Measurements from ENCODE around the gene KREMEN1.

Gene KREMEN1

DNA sequence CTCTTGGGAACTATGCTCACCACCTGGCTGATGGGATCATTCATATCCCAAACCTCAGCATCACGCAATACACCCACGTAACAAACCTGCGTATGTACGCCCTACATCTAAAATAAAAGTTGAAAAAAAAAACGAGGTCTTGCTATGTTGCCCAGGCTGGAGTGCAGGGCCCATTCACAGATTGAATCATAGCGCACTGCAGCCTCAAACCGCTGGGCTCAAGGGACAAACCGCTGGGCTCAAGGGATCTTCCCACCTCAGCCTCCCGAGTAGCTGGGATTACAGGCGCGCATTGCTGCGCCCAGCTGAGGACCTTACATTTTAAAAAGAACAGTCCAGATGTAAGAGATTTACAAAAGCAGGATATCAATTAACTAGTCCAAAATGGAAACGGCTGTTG lies 91.0 kb downstream of the KREMEN1 start:
- Histone ChIP-seq H3K27ac (ENCODE audit: insufficient read depth, low read depth, low read length, poor library complexity, severe bottlenecking) (no peak overlapping the region), H3K27me3 (ENCODE audit: control insufficient read depth, insufficient read depth, low read length, poor library complexity, severe bottlenecking) (no peaks in the 10 kb centered on the region), H3K36me3 (ENCODE audit: control insufficient read depth, insufficient read depth, low read length) (no peaks in the 10 kb centered on the region), H3K4me3 (ENCODE audit: insufficient read depth, low read depth, low read length) (no peak overlapping the region), H3K4me1 (ENCODE audit: control insufficient read depth, insufficient read depth, low read length) (no peaks in the 10 kb centered on the region), H3K9me3 (ENCODE audit: control insufficient read depth, low read length) (no peaks in the 10 kb centered on the region)
- 89 to 91% methylated on average over 13 of the region's 13 CpGs for WGBS, 2 experiments

DNA sequence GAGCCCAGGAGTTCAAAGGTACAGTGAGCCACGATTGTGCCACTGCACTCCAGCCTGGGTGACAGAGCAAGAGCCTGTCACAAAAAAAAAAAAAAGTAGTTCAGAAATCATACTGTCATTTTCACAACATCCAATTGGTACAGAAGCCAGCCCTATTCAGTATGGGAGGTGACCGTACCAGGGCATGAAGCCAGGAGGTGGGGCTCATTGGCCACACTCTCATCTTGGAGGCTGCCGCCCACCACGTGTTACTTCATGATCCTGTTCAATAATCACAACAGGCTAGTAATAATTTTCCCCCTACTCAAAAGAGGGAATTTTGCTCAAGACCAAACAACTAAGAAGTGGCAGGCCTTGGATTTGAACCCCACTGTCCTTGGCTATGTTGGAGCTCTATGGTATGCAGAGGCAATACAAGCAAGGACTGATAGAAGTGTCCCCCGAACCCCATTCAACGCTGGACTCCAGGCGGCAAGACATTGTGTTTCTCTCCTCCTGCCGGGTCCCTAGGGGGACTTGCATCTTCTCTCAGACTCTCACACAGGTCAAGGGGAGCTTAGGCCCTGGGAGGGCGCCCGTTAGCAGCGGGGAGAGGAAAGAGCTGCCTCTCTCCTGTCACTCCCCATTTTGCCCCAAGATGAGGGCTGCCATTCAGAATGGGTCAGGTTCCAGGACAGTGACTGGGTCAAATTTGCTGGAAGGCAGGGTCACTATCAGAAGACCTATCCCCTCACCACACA lies 92.7 kb downstream of the KREMEN1 start:
- Histone ChIP-seq H3K4me3 (ENCODE audit: insufficient read depth, low read depth, low read length) (no peak overlapping the region), H3K9me3 (ENCODE audit: control insufficient read depth, low read length) (no peaks in the 10 kb centered on the region), H3K36me3 (ENCODE audit: control insufficient read depth, insufficient read depth, low read length) (no peaks in the 10 kb centered on the region), H3K27ac (ENCODE audit: insufficient read depth, low read depth, low read length, poor library complexity, severe bottlenecking) (no peak overlapping the region), H3K27me3 (ENCODE audit: control insufficient read depth, insufficient read depth, low read length, poor library complexity, severe bottlenecking) (no peaks in the 10 kb centered on the region), H3K4me1 (ENCODE audit: control insufficient read depth, insufficient read depth, low read length) (no peaks in the 10 kb centered on the region)
- 88 to 92% methylated on average over 11 of the region's 11 CpGs for WGBS, 2 experiments

DNA sequence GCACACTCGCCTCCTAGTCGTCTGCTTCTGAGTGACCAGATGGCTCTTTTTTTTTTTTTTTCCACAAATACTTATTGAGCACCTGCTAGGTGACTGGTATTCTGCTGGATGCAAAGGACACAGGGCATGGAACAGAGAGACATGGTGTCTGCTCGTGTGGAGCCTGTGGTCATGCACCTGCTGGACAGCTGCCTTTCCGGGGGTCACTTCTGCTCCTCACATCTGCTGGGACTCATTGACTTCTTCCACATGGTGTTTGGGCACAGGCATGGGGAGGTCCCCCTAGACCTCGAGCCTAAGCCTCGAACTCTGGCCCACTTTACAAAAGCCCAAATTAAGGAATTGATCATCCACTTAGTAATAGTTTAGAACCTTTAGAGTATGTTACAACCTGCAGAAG lies 93.3 kb downstream of the KREMEN1 start:
- no peak overlapping the region for H3K27ac ChIP-seq (ENCODE audit: insufficient read depth, low read depth, low read length, poor library complexity, severe bottlenecking)
- 93 to 97% methylated on average over 6 of the region's 6 CpGs for WGBS, 2 experiments
- no peaks in the 10 kb centered on the region for H3K4me1 ChIP-seq (ENCODE audit: control insufficient read depth, insufficient read depth, low read length)
- H3K36me3 ChIP-seq (ENCODE audit: control insufficient read depth, insufficient read depth, low read length), result no peaks in the 10 kb centered on the region
- no peaks in the 10 kb centered on the region for H3K9me3 ChIP-seq (ENCODE audit: control insufficient read depth, low read length)
- H3K4me3 ChIP-seq (ENCODE audit: insufficient read depth, low read depth, low read length), result no peak overlapping the region
- H3K27me3 ChIP-seq (ENCODE audit: control insufficient read depth, insufficient read depth, low read length, poor library complexity, severe bottlenecking), result no peaks in the 10 kb centered on the region

DNA sequence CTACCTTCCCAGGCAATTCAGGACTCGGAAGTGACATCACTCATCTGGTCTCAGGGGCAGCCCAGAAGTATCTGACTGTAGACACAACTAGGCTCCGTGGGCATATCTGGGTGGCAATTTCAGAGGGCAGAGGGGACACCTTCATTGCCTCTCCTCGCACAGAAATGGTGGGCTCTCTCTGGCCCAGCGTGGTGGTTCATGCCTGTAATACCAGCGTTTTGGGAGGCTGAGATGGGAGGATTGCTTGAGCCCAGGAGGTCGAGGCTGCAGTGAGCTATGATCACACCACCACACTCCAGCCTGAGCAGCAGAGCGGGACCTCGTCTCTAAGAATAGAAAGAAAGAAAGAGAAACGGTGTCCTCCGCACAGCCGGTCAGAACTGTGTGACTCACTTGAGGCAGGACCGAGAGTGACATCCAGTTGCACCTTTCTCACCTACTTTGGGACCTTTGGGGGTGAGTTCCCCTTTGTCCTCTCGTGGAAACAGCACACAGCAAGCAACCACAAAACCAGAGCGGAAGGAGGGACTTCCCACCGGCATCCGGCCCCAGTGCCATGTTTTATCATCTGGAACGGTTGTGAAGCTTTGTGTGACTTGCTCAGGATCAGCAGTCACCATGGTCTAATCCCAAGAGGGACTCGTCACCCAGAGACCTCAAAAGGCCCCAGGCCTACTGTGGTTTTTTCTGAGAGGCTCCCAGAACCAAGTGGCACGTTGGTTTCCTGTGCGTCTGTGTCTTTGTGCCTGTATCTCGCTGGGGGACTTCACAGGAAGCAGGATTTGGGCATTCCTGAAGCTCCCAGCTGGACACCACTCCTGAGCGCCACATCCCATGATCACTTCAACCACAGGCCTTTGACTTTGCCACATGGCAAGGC lies 94.4 kb downstream of the KREMEN1 start:
- Histone ChIP-seq H3K36me3 (ENCODE audit: control insufficient read depth, insufficient read depth, low read length) (no peaks in the 10 kb centered on the region), H3K27me3 (ENCODE audit: control insufficient read depth, insufficient read depth, low read length, poor library complexity, severe bottlenecking) (no peaks in the 10 kb centered on the region), H3K4me3 (ENCODE audit: insufficient read depth, low read depth, low read length) (no peak overlapping the region), H3K9me3 (ENCODE audit: control insufficient read depth, low read length) (no peaks in the 10 kb centered on the region), H3K27ac (ENCODE audit: insufficient read depth, low read depth, low read length, poor library complexity, severe bottlenecking) (no peak overlapping the region), H3K4me1 (ENCODE audit: control insufficient read depth, insufficient read depth, low read length) (no peaks in the 10 kb centered on the region)
- 92% methylated on average over 22 of the region's 22 CpGs for WGBS, 2 experiments

DNA sequence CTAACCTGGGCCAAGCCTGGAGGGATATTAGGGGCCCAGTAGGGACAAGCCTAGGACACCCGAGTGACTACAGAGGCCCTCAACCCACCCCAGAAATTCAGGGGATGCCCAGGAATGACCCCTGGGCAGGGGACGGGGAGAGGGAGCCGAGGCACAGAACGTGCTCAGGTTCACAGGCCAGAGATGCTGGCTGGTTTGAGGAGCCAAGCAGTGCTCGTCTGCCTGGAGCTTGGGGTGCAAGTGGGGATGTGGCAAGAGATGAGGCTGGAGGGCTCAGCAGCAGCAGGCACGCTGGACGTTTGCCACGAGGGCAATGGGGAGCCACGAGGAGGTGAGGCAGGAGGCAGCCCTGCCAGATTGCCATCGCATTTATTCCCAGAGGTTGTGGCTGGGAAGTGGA lies 98.9 kb downstream of the KREMEN1 start:
- Histone ChIP-seq H3K4me3 (ENCODE audit: insufficient read depth, low read depth, low read length) (no peak overlapping the region), H3K27ac (ENCODE audit: insufficient read depth, low read depth, low read length, poor library complexity, severe bottlenecking) (no peak overlapping the region), H3K27me3 (ENCODE audit: control insufficient read depth, insufficient read depth, low read length, poor library complexity, severe bottlenecking) (no peaks in the 10 kb centered on the region), H3K36me3 (ENCODE audit: control insufficient read depth, insufficient read depth, low read length) (no peaks in the 10 kb centered on the region), H3K9me3 (ENCODE audit: control insufficient read depth, low read length) (no peaks in the 10 kb centered on the region), H3K4me1 (ENCODE audit: control insufficient read depth, insufficient read depth, low read length) (no peaks in the 10 kb centered on the region)
- 85 to 92% methylated on average over 9 to 10 of the region's 10 CpGs for WGBS, 2 experiments

DNA sequence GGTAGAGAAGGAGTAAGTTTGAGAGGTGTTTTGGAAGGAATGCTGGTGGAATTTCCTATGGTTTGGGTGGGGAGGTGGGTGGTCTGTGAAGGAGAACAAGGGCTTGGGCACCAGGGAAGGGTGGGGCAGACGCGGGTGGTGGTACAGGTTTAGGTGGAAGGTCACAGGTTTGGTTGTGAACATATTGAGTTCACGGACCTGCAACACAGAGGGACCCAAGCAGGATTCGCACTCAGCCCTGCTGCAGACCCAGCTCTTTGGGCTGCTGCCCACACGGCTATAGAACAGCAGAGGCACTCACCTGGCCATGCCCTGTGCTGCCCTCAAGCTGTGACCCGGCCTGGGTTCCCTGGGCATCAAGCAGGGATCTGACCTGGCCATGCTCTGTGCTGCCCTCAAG lies 99.4 kb downstream of the KREMEN1 start:
- no peaks in the 10 kb centered on the region for H3K4me1 ChIP-seq (ENCODE audit: control insufficient read depth, insufficient read depth, low read length)
- no peaks in the 10 kb centered on the region for H3K27me3 ChIP-seq (ENCODE audit: control insufficient read depth, insufficient read depth, low read length, poor library complexity, severe bottlenecking)
- no peak overlapping the region for H3K27ac ChIP-seq (ENCODE audit: insufficient read depth, low read depth, low read length, poor library complexity, severe bottlenecking)
- 93% methylated on average over 6 of the region's 6 CpGs for WGBS, 2 experiments
- H3K4me3 ChIP-seq (ENCODE audit: insufficient read depth, low read depth, low read length), result no peak overlapping the region
- H3K36me3 ChIP-seq (ENCODE audit: control insufficient read depth, insufficient read depth, low read length), result no peaks in the 10 kb centered on the region
- H3K9me3 ChIP-seq (ENCODE audit: control insufficient read depth, low read length), result no peaks in the 10 kb centered on the region

DNA sequence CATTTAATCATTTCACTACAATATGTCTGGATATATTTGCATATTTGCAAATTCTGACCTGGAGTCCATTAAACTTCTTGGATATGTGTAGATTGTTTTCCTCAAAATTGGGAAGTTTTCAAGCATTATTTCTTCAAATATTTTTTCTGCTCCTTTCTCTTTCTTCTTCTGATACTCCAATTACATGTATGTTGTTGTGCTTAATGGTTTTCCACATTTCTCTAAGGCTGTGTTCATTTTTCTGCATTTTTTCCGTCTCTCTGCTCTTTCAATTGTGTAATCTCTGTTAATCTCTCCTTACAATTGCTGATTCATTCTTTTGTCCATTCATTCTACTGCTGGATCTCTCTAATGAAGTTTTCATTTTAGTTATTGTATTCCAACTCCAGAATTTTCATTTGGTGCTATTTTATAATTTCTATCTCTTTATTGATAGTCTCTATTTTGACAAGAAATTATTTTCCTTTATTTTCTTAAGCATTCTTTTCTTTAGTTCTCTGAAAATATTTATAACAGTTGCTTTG lies 102.5 kb downstream of the KREMEN1 start:
- Histone ChIP-seq H3K4me3 (ENCODE audit: insufficient read depth, low read depth, low read length) (no peak overlapping the region), H3K36me3 (ENCODE audit: control insufficient read depth, insufficient read depth, low read length) (no peaks in the 10 kb centered on the region), H3K27ac (ENCODE audit: insufficient read depth, low read depth, low read length, poor library complexity, severe bottlenecking) (no peak overlapping the region), H3K27me3 (ENCODE audit: control insufficient read depth, insufficient read depth, low read length, poor library complexity, severe bottlenecking) (no peaks in the 10 kb centered on the region), H3K9me3 (ENCODE audit: control insufficient read depth, low read length) (no peaks in the 10 kb centered on the region), H3K4me1 (ENCODE audit: control insufficient read depth, insufficient read depth, low read length) (no peaks in the 10 kb centered on the region)
- 90% methylated on average over 1 of the region's 1 CpG for WGBS, 2 experiments

DNA sequence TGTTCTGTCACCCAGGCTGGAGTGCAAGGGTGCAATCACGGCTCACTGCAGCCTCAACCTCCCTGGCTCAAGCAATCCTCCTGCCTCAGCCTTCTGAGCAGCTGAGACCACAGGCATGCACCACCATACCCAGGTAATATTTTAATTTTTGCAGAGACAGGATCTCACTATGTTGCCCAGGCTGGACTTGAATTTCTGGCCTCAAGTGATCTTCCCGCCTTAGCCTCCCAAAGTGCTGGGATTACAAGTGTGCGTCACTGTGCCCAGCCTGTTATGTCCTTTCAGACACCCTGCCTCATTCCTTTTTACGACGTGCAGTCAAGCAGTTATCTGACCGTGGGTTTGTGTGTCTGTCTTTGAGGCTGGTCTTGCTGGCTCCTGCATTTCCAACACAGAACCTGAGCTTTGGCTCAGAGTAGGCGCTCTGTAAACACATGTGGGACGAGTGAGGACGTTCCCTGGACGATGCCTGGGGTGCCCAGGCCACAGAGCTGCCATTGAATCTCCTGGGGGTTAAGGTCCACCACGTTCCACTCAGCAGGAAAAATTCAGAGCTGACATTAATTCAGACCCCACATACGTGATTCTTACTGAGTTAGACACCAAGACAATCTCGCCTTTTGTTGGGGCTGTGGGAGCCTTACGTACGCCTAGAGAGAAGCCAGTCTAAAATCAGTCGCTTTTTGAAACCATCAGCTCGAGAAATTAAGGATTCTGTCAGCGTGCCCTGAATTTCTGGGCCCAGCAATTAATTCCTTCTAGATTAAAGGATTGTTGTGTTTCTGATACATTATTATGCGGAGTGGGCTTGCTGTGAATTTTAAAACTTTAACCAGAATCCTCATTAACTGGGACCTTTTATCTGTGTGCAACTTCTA lies 111.4 kb downstream of the KREMEN1 start:
- H3K9me3 ChIP-seq (ENCODE audit: control insufficient read depth, low read length), result no peaks in the 10 kb centered on the region
- no peaks in the 10 kb centered on the region for H3K36me3 ChIP-seq (ENCODE audit: control insufficient read depth, insufficient read depth, low read length)
- no peaks in the 10 kb centered on the region for H3K4me1 ChIP-seq (ENCODE audit: control insufficient read depth, insufficient read depth, low read length)
- 91 to 92% methylated on average over 19 of the region's 19 CpGs for WGBS, 2 experiments
- H3K27me3 ChIP-seq (ENCODE audit: control insufficient read depth, insufficient read depth, low read length, poor library complexity, severe bottlenecking), result no peaks in the 10 kb centered on the region
- H3K27ac ChIP-seq (ENCODE audit: insufficient read depth, low read depth, low read length, poor library complexity, severe bottlenecking), result no peak overlapping the region
- H3K4me3 ChIP-seq (ENCODE audit: insufficient read depth, low read depth, low read length), result no peak overlapping the region

DNA sequence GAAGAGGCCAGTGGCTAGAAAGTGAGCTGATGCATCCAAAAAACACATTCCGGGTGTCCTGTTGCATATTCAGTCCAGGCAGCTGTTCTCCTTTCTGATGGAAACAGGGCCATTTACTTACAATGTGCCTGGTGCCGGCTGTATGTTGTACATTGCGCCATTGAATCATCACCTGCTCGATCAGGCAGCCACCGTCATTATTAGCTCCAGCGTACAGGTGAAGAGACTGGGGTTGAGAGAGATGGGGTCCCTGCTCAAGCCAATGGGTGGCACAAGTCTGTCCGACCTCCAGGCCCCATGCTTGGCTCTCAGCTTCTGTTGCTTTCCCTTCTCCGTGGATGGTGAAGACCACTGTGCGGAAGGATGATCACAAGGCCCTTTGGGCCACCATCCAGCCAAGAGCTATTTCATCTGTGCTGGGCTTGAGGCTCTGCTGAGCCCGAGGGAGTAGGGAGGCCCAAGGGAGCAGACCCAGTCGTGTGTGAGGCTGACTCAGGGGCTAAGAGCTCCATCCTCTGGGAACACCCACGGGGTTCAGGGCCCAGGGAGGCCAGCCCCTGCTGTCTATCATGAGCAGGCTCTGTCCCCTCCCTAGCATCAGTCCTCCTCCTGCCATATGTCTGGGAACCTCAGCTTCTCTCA lies 112.1 kb downstream of the KREMEN1 start:
- no peak overlapping the region for H3K27ac ChIP-seq (ENCODE audit: insufficient read depth, low read depth, low read length, poor library complexity, severe bottlenecking)
- no peaks in the 10 kb centered on the region for H3K9me3 ChIP-seq (ENCODE audit: control insufficient read depth, low read length)
- no peaks in the 10 kb centered on the region for H3K4me1 ChIP-seq (ENCODE audit: control insufficient read depth, insufficient read depth, low read length)
- no peaks in the 10 kb centered on the region for H3K36me3 ChIP-seq (ENCODE audit: control insufficient read depth, insufficient read depth, low read length)
- 87 to 88% methylated on average over 12 of the region's 12 CpGs for WGBS, 2 experiments
- H3K4me3 ChIP-seq (ENCODE audit: insufficient read depth, low read depth, low read length), result no peak overlapping the region
- H3K27me3 ChIP-seq (ENCODE audit: control insufficient read depth, insufficient read depth, low read length, poor library complexity, severe bottlenecking), result no peaks in the 10 kb centered on the region

All from ectodermal cell (in vitro differentiated cells).